GM03348 (cell line): ENCODE results near the gene KLRF2.

Experiments
- DNase-seq: peaks from one replicate; pipeline ENCODE4 v3.0.0; 2012; ENCODE audit warnings: low spot score

KLRF2 gene

GRCh38 chr12:9888665-9889273 is 7.5 kb downstream of the KLRF2 start:
- no peak for DNase-seq

GRCh38 chr12:9895215-9895971 is 14.1 kb downstream of the KLRF2 start:
- no peak for DNase-seq

- no peak for DNase-seq
Measured at GRCh38 chr12:9897535-9897934, 16.2 kb downstream of the KLRF2 start.

- DNase-seq, result no peak
Measured at GRCh38 chr12:9899209-9899608, 17.9 kb downstream of the KLRF2 start.

- no peak for DNase-seq
Measured at GRCh38 chr12:9900930-9901329, 19.6 kb downstream of the KLRF2 start.

GRCh38 chr12:9902539-9903228 is 21.4 kb downstream of the KLRF2 start:
- DNase-seq, result no peak

GRCh38 chr12:9906873-9907272 is 25.6 kb downstream of the KLRF2 start:
- no peak for DNase-seq

GRCh38 chr12:9907769-9908168 is 26.5 kb downstream of the KLRF2 start:
- no peak for DNase-seq

- DNase-seq, result no peak
Measured at GRCh38 chr12:9908350-9908749, 27.1 kb downstream of the KLRF2 start.

- DNase-seq, result no peak
Measured at GRCh38 chr12:9909724-9910123, 28.4 kb downstream of the KLRF2 start.

GRCh38 chr12:9910716-9911421 is 29.6 kb downstream of the KLRF2 start:
- no peak for DNase-seq

GRCh38 chr12:9911708-9912107 is 30.4 kb downstream of the KLRF2 start:
- no peak for DNase-seq

GRCh38 chr12:9919443-9919842 is 38.2 kb downstream of the KLRF2 start:
- DNase-seq, result no peak

- DNase-seq, result no peak
Measured at GRCh38 chr12:9920451-9920850, 39.2 kb downstream of the KLRF2 start.

GRCh38 chr12:9922429-9922828 is 41.1 kb downstream of the KLRF2 start:
- no peak for DNase-seq

GRCh38 chr12:9925705-9926393 is 44.6 kb downstream of the KLRF2 start:
- peak; percentile 41 for DNase-seq

GRCh38 chr12:9926876-9927275 is 45.6 kb downstream of the KLRF2 start:
- no peak for DNase-seq

- no peak for DNase-seq
Measured at GRCh38 chr12:9928607-9929006, 47.3 kb downstream of the KLRF2 start.

GRCh38 chr12:9931245-9931644 is 50.0 kb downstream of the KLRF2 start:
- no peak for DNase-seq

GRCh38 chr12:9932270-9932669 is 51.0 kb downstream of the KLRF2 start, which contains the start of gene CLEC2A:
TSS of gene CLEC2A (minus strand) at chr12:9932370. CDS start at chr12:9932329, 41 bp downstream.
- DNase-seq, result no peak

GRCh38 chr12:9933958-9934357 is 52.7 kb downstream of the KLRF2 start:
- peak; percentile 13 for DNase-seq

- no peak for DNase-seq
Measured at GRCh38 chr12:9935026-9935425, 53.7 kb downstream of the KLRF2 start.
